ENCODE data around the gene PLEKHM3.

PLEKHM3 gene

GRCh38 chr2:207772081-207772843 is 253.1 kb downstream of the PLEKHM3 start:
- TF ChIP-seq PAX5 (IDR thresholded peaks at IDR 0.05; ENCODE audit: insufficient read depth, low read length, severe bottlenecking) (no peak), POLR2AphosphoS5 (IDR thresholded peaks at IDR 0.05; ENCODE audit: low read depth, low read length) (no peak), POU2F2 (IDR thresholded peaks at IDR 0.05; ENCODE audit: low read depth, low read length) (no peak), TAF1 (IDR thresholded peaks at IDR 0.05; ENCODE audit: low read depth, low read length) (no peak), SPI1 (IDR thresholded peaks at IDR 0.05; ENCODE audit: low read depth, low read length) (no peak), POLR2A (IDR thresholded peaks at IDR 0.05; ENCODE audit: low read depth, low read length) (no peak)
- no peak for DNase-seq (ENCODE audit: insufficient read length, low spot score)
- FAIRE-seq, result no peak

GRCh38 chr2:207771421-207771820 is 253.9 kb downstream of the PLEKHM3 start:
- FAIRE-seq (no peak), DNase-seq (ENCODE audit: insufficient read length, low spot score) (no peak)
- TF ChIP-seq SPI1 (IDR thresholded peaks at IDR 0.05; ENCODE audit: low read depth, low read length), result no peak
- TF ChIP-seq POU2F2 (IDR thresholded peaks at IDR 0.05; ENCODE audit: low read depth, low read length), result no peak
- no peak for TF ChIP-seq POLR2AphosphoS5 (IDR thresholded peaks at IDR 0.05; ENCODE audit: low read depth, low read length)

Data from GM12891 (cell line).